Mesenchymal stem cell (in vitro differentiated cells and primary cell): ENCODE measurements around the gene CCDC102B.

Experiments used
- DNase-seq: peaks from one replicate; pipeline ENCODE4 v3.0.0-alpha.2; 2013
- H2AFZ ChIP-seq: one replicate; pipeline ENCODE4 v1.6.1; 2013; ENCODE audit warnings: low read depth, mild to moderate bottlenecking, control low read depth, inconsistent platforms, low read length, moderate library complexity
- H2AK5ac ChIP-seq: 2 replicates; pipeline ENCODE4 v1.6.1; 2013; ENCODE audit warnings: low read length, moderate library complexity, mild to moderate bottlenecking, inconsistent platforms; ENCODE audit not compliant: severe bottlenecking
- H2BK120ac ChIP-seq: one replicate; pipeline ENCODE4 v1.6.1; 2013; ENCODE audit warnings: low read depth, mild to moderate bottlenecking, inconsistent platforms, low read length, moderate library complexity
- H2BK12ac ChIP-seq, 2 experiments: one replicate each; pipeline ENCODE4 v1.6.1; 2013; ENCODE audit warnings: inconsistent platforms in 2 of 2, low read length in 2 of 2, mild to moderate bottlenecking in 2 of 2, moderate library complexity in 2 of 2, control low read depth in 1 of 2
- H2BK15ac ChIP-seq: one replicate; pipeline ENCODE4 v1.6.1; 2013; ENCODE audit warnings: mild to moderate bottlenecking, low read depth, inconsistent platforms; ENCODE audit not compliant: poor library complexity, severe bottlenecking
- H2BK5ac ChIP-seq: 2 replicates; pipeline ENCODE4 v1.6.1; 2013; ENCODE audit warnings: low read depth, mild to moderate bottlenecking, low read length, control low read depth, inconsistent platforms; ENCODE audit not compliant: poor library complexity, severe bottlenecking
- H3K14ac ChIP-seq, 2 experiments: one replicate each; pipeline ENCODE4 v1.6.1; 2013; ENCODE audit warnings: inconsistent platforms in 2 of 2, low read length in 2 of 2, control low read depth in 1 of 2, mild to moderate bottlenecking in 1 of 2, moderate library complexity in 1 of 2
- H3K18ac ChIP-seq, 2 experiments: one replicate each; pipeline ENCODE4 v1.6.1; 2013; ENCODE audit warnings: inconsistent platforms in 2 of 2, low read length in 2 of 2, control low read depth in 1 of 2, low read depth in 1 of 2, mild to moderate bottlenecking in 1 of 2
- H3K23ac ChIP-seq, 2 experiments: one replicate each; pipeline ENCODE4 v1.6.1; 2013; ENCODE audit warnings: inconsistent platforms in 2 of 2, low read length in 2 of 2, mild to moderate bottlenecking in 2 of 2, moderate library complexity in 2 of 2, control low read depth in 1 of 2
- H3K27ac ChIP-seq: 2 replicates; pipeline ENCODE4 v1.5.1; 2013; ENCODE audit warnings: mild to moderate bottlenecking, moderate library complexity, low read length, control low read depth, inconsistent platforms; ENCODE audit not compliant: poor library complexity, severe bottlenecking
- H3K27me3 ChIP-seq, 2 experiments: 2 replicates each; pipeline versions ENCODE4 v1.6.1 to v1.7.0; 2013; ENCODE audit warnings: low read length in 2 of 2, mild to moderate bottlenecking in 2 of 2, moderate library complexity in 2 of 2, control low read depth in 1 of 2, inconsistent platforms in 1 of 2; ENCODE audit not compliant: control insufficient read depth in 1 of 2, insufficient read depth in 1 of 2
- H3K36me3 ChIP-seq, 2 experiments: 2 replicates each; pipeline versions ENCODE4 v1.6.1 to v1.7.0; 2013; ENCODE audit warnings: low read length in 2 of 2, control low read depth in 1 of 2, inconsistent platforms in 1 of 2, low read depth in 1 of 2, mild to moderate bottlenecking in 1 of 2; ENCODE audit not compliant: insufficient read depth in 2 of 2, control insufficient read depth in 1 of 2
- H3K4ac ChIP-seq, 2 experiments: one replicate each; pipeline ENCODE4 v1.6.1; 2013; ENCODE audit warnings: inconsistent platforms in 2 of 2, low read length in 2 of 2, mild to moderate bottlenecking in 2 of 2, moderate library complexity in 2 of 2, control low read depth in 1 of 2, low read depth in 1 of 2
- H3K4me1 ChIP-seq: 2 replicates; pipeline ENCODE4 v1.6.1; 2013; ENCODE audit warnings: low read depth, low read length, control low read depth; ENCODE audit not compliant: control insufficient read depth, insufficient read depth
- H3K4me2 ChIP-seq: 2 replicates; pipeline ENCODE4 v1.6.1; 2013; ENCODE audit warnings: low read length, mild to moderate bottlenecking, inconsistent platforms; ENCODE audit not compliant: poor library complexity, severe bottlenecking
- H3K4me3 ChIP-seq, 2 experiments: 2 replicates each; pipeline versions ENCODE4 v1.5.1 to v1.7.0; 2013; ENCODE audit warnings: low read length in 2 of 2, mild to moderate bottlenecking in 2 of 2, control low read depth in 1 of 2, low read depth in 1 of 2; ENCODE audit not compliant: insufficient read depth in 1 of 2
- H3K79me1 ChIP-seq: replicated peaks from 2 replicates; pipeline ENCODE4 v1.6.1; 2013; ENCODE audit warnings: mild to moderate bottlenecking, control low read depth, low read length, inconsistent platforms; ENCODE audit not compliant: poor library complexity, severe bottlenecking
- H3K9ac ChIP-seq: 2 replicates; pipeline ENCODE4 v1.7.0; 2013; ENCODE audit warnings: mild to moderate bottlenecking, low read length, moderate library complexity
- H3K9me3 ChIP-seq: 2 replicates; pipeline ENCODE4 v1.7.0; 2013; ENCODE audit warnings: mild to moderate bottlenecking, low read length; ENCODE audit not compliant: control insufficient read depth
- H4K8ac ChIP-seq: one replicate; pipeline ENCODE4 v1.6.1; 2013; ENCODE audit warnings: inconsistent platforms, mild to moderate bottlenecking, low read length, moderate library complexity
- H4K91ac ChIP-seq: one replicate; pipeline ENCODE4 v1.6.1; 2013; ENCODE audit warnings: mild to moderate bottlenecking, low read length, inconsistent platforms
- WGBS: methylation state at CpG from one replicate; pipeline ENCODE4 v1.1.7; 2013; ENCODE audit warnings: mixed read lengths; 5-methylcytosine and 5-hydroxymethylcytosine counted together

The CCDC102B gene

DNA sequence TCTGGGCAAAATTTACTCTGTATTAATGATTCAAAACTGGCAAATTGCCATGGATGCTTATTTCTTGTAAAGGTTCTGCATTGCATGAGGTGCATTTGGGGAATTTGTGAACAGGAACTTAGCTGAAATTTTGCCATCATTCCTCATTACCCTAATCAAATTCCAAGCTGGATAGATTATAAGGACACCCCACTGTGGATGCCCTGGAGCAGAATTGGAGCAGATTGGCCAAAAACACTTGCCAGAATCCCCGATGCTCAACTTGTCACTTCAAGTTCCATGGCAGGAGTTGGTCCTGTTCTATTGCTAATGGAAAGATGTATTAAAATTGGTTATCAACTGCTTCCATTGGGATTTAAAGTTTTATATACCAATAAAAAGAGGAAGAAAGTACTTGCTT lies 237.9 kb downstream of the CCDC102B start:
- H2BK15ac ChIP-seq = no peak overlapping the region
- WGBS = 90% methylated on average over 1 of the region's 1 CpG
- no peak overlapping the region for H2AK5ac ChIP-seq
- H3K18ac ChIP-seq = no peak overlapping the region
- no peak overlapping the region for H4K91ac ChIP-seq
- H3K4ac ChIP-seq = no peak overlapping the region
- no peak for DNase-seq
- no peaks in the 10 kb centered on the region for H3K9me3 ChIP-seq
- H3K27me3 ChIP-seq = no peaks in the 10 kb centered on the region
- no peak overlapping the region for H2AFZ ChIP-seq
- H2BK120ac ChIP-seq = no peak overlapping the region
- H3K4me3 ChIP-seq = no peak overlapping the region
- no peak overlapping the region for H3K9ac ChIP-seq
- no peak overlapping the region for H2BK12ac ChIP-seq
- no peaks in the 10 kb centered on the region for H3K4me1 ChIP-seq
- no peak overlapping the region for H2BK5ac ChIP-seq
- H4K8ac ChIP-seq = no peak overlapping the region
- no peaks in the 10 kb centered on the region for H3K36me3 ChIP-seq
- no peak overlapping the region for H3K14ac ChIP-seq
- no peak overlapping the region for H3K4me2 ChIP-seq
- H3K79me1 ChIP-seq = no peaks in the 10 kb centered on the region
- H3K27ac ChIP-seq = no peak overlapping the region
- no peak overlapping the region for H3K23ac ChIP-seq

DNA sequence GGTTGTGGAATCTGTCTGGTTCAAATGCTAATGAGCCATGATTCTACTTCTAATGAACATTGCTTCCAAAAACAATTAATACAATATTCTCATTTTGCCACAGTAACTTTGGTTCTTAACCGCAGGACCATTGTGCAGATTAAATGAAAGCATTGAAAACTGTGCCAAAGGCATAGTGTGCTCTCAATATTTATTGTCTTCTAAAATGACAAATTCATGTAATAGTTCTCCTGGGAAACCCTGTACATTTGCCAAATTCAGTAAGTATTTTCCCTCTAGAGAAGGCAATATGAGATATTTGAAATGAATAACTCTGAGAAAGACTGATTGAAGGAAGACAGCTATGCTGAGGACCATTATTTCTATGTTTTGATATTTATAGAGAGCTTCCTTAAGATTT lies 246.3 kb downstream of the CCDC102B start:
- Histone ChIP-seq H3K9me3 (peaks cover 3% of the 10 kb centered on the region), H4K91ac (no peak overlapping the region), H3K9ac (no peak overlapping the region), H3K4me3 (no peak overlapping the region), H3K27ac (no peak overlapping the region), H3K4ac (no peak overlapping the region), H3K23ac (no peak overlapping the region), H3K36me3 (no peaks in the 10 kb centered on the region), H3K4me2 (no peak overlapping the region), H3K4me1 (no peaks in the 10 kb centered on the region), H2BK15ac (no peak overlapping the region), H2BK5ac (no peak overlapping the region), H2BK12ac (no peak overlapping the region), H4K8ac (no peak overlapping the region), H2BK120ac (no peak overlapping the region), H3K14ac (no peak overlapping the region), H3K27me3 (no peaks in the 10 kb centered on the region), H2AK5ac (no peak overlapping the region), H3K18ac (no peak overlapping the region), H2AFZ (no peak overlapping the region), H3K79me1 (no peaks in the 10 kb centered on the region)
- no peak for DNase-seq
- no CpG with 5 or more reads among the region's 1 CpG for WGBS

DNA sequence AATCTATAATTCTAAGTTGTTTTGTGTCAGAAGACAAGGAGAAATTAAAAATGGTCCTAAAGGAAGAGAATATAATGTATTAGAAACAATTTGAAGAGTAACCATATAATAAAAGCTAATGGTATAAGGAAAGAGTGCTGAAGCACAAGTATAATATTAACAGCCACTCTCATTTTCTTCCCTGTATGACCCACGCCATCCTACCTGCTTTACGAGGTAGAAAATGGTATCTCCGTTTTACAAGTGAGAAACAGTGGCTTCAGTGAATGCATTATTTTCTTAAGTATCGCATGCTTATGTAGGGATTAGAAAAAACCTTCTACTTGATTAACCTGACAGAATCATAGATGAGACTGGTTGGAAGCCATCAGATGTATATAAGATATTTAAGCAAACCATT lies 266.2 kb downstream of the CCDC102B start:
- H3K79me1 ChIP-seq = no peaks in the 10 kb centered on the region
- DNase-seq = no peak
- no peak overlapping the region for H3K9ac ChIP-seq
- H3K4me2 ChIP-seq = no peak overlapping the region
- H3K27me3 ChIP-seq = no peaks in the 10 kb centered on the region
- H3K4ac ChIP-seq = no peak overlapping the region
- no peak overlapping the region for H4K91ac ChIP-seq
- H2BK120ac ChIP-seq = no peak overlapping the region
- H2AFZ ChIP-seq = no peak overlapping the region
- WGBS = no CpG with 5 or more reads among the region's 4 CpGs
- H3K27ac ChIP-seq = no peak overlapping the region
- H3K9me3 ChIP-seq = peaks cover 2% of the 10 kb centered on the region
- no peak overlapping the region for H3K14ac ChIP-seq
- H2AK5ac ChIP-seq = no peak overlapping the region
- H2BK5ac ChIP-seq = no peak overlapping the region
- no peak overlapping the region for H4K8ac ChIP-seq
- H2BK15ac ChIP-seq = no peak overlapping the region
- H3K18ac ChIP-seq = no peak overlapping the region
- no peak overlapping the region for H2BK12ac ChIP-seq
- no peaks in the 10 kb centered on the region for H3K4me1 ChIP-seq
- no peak overlapping the region for H3K4me3 ChIP-seq
- no peak overlapping the region for H3K23ac ChIP-seq
- no peaks in the 10 kb centered on the region for H3K36me3 ChIP-seq

DNA sequence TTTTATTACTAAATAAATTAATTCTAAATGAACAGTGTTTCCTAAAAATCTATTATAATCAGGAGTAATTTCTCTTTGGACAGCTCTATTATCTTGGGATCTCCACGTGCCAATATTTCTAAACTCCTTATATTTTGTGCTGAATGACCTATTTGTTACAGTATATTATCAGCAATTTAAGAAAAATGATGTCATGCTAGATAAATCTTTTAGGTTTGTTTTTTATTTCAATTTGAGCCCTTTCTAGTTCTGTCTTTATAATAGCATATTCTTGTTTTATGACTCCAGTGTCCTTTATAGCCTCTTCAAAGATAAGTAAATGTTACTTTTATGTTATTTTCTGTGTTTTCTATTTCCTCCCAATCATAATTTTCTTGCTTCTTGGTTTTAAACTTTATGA lies 269.2 kb downstream of the CCDC102B start:
- no peak overlapping the region for H4K8ac ChIP-seq
- no peaks in the 10 kb centered on the region for H3K36me3 ChIP-seq
- no peak overlapping the region for H3K14ac ChIP-seq
- no peak overlapping the region for H4K91ac ChIP-seq
- no peaks in the 10 kb centered on the region for H3K27me3 ChIP-seq
- H2AK5ac ChIP-seq = no peak overlapping the region
- no peaks in the 10 kb centered on the region for H3K79me1 ChIP-seq
- H3K9ac ChIP-seq = no peak overlapping the region
- H3K4me2 ChIP-seq = no peak overlapping the region
- no CpG with 5 or more reads among the region's 1 CpG for WGBS
- no peak overlapping the region for H3K18ac ChIP-seq
- H2BK15ac ChIP-seq = no peak overlapping the region
- no peak overlapping the region for H3K23ac ChIP-seq
- H2BK5ac ChIP-seq = no peak overlapping the region
- no peak overlapping the region for H3K27ac ChIP-seq
- H3K4me1 ChIP-seq = no peaks in the 10 kb centered on the region
- H2BK120ac ChIP-seq = no peak overlapping the region
- no peak overlapping the region for H3K4ac ChIP-seq
- H2AFZ ChIP-seq = no peak overlapping the region
- H2BK12ac ChIP-seq = no peak overlapping the region
- peaks cover 2% of the 10 kb centered on the region for H3K9me3 ChIP-seq
- DNase-seq = no peak
- H3K4me3 ChIP-seq = no peak overlapping the region
